GM23248 (cell line): ENCODE data around the gene ZNF804B.

ENCODE experiments used
- EZH2 ChIP-seq: fragments of 200-600 bp; sonication (generic); IDR thresholded peaks from 2 replicates; pipeline ENCODE4 v1.6.1; 2018; ENCODE audit warnings: antibody characterized with exemption, mild to moderate bottlenecking; ENCODE audit not compliant: insufficient read depth, poor library complexity, severe bottlenecking
- EZH2phosphoT487 ChIP-seq: fragments of 200-600 bp; sonication (generic); IDR thresholded peaks from 2 replicates; pipeline ENCODE4 v1.6.1; 2018; ENCODE audit warnings: antibody characterized with exemption, moderate library complexity, mild to moderate bottlenecking, low read depth; ENCODE audit not compliant: insufficient read depth

- no peak for TF ChIP-seq EZH2
- no peak for TF ChIP-seq EZH2phosphoT487
Measured at GRCh38 chr7:89073776-89074175, 314.3 kb downstream of the ZNF804B start.
